Adrenal gland (tissue), 5 donors: ENCODE results near the gene SLC26A6.

ENCODE experiments used
- CTCF ChIP-seq, 6 experiments: fragments of 450-650 bp in 4 of 6; fragments of 200-600 bp in 2 of 6; sonication (generic) in 1 of 6; IDR thresholded peaks; 1 replicate in 5 of 6; 2 replicates in 1 of 6; pipeline versions ENCODE4 v1.5.1 to v1.8.0; 2016 to 2021; ENCODE audit warnings: antibody characterized with exemption in 6 of 6, mild to moderate bottlenecking in 2 of 6, moderate library complexity in 1 of 6
- POLR2A ChIP-seq, 2 donors: fragments of 450-650 bp; IDR thresholded peaks; one replicate each; pipeline ENCODE4 v1.6.1; 2017; ENCODE audit warnings: antibody characterized with exemption in 2 of 2, mild to moderate bottlenecking in 2 of 2, moderate library complexity in 1 of 2
- donor health status: DM: no; HTN: no; CAD: no.

- TF ChIP-seq CTCF (IDR thresholded peaks at IDR 0.05) (no peak), POLR2A (IDR thresholded peaks at IDR 0.05) (no peak)
These were observed 34.3 kb downstream of the SLC26A6 start for GRCh38 chr3:48600711-48601621.
